Dedifferentiated amniotic fluid mesenchymal stem cell (primary cell): ENCODE measurements around the gene SCYL1.
A peak's percentile ranks its signal among the peaks of the same experiment; 100 is the strongest.

Experiments
- DNase-seq: peaks from one replicate; pipeline ENCODE4 v3.0.0-alpha.2; 2016; ENCODE audit errors: extremely low spot score

SCYL1 gene

GRCh38 chr11:65493367-65494176 lies 31.3 kb upstream of the SCYL1 start:
- peak; percentile 88 for DNase-seq

- peak; percentile 51 for DNase-seq
Observed at GRCh38 chr11:65496304-65497140, 28.4 kb upstream of the SCYL1 start.

- peak; percentile 95 for DNase-seq
Observed at GRCh38 chr11:65497141-65498041, 27.5 kb upstream of the SCYL1 start.

DNA sequence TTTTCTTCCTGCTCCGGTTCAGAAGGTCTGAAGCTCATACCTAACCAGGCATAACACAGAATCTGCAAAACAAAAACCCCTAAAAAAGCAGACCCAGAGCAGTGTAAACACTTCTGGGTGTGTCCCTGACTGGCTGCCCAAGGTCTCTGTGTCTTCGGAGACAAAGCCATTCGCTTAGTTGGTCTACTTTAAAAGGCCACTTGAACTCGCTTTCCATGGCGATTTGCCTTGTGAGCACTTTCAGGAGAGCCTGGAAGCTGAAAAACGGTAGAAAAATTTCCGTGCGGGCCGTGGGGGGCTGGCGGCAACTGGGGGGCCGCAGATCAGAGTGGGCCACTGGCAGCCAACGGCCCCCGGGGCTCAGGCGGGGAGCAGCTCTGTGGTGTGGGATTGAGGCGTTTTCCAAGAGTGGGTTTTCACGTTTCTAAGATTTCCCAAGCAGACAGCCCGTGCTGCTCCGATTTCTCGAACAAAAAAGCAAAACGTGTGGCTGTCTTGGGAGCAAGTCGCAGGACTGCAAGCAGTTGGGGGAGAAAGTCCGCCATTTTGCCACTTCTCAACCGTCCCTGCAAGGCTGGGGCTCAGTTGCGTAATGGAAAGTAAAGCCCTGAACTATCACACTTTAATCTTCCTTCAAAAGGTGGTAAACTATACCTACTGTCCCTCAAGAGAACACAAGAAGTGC lies 26.7 kb upstream of the SCYL1 start:
- DNase-seq = no peak

GRCh38 chr11:65498727-65498976 lies 26.2 kb upstream of the SCYL1 start:
- DNase-seq = peak; percentile 14

DNA sequence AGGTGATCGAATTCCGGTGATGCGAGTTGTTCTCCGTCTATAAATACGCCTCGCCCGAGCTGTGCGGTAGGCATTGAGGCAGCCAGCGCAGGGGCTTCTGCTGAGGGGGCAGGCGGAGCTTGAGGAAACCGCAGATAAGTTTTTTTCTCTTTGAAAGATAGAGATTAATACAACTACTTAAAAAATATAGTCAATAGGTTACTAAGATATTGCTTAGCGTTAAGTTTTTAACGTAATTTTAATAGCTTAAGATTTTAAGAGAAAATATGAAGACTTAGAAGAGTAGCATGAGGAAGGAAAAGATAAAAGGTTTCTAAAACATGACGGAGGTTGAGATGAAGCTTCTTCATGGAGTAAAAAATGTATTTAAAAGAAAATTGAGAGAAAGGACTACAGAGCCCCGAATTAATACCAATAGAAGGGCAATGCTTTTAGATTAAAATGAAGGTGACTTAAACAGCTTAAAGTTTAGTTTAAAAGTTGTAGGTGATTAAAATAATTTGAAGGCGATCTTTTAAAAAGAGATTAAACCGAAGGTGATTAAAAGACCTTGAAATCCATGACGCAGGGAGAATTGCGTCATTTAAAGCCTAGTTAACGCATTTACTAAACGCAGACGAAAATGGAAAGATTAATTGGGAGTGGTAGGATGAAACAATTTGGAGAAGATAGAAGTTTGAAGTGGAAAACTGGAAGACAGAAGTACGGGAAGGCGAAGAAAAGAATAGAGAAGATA lies 25.7 kb upstream of the SCYL1 start, which contains the start of gene MALAT1:
MALAT1 (plus strand) TSS at position 69 of the 736 bp plus-strand sequence.
- peak; percentile 93 for DNase-seq

DNA sequence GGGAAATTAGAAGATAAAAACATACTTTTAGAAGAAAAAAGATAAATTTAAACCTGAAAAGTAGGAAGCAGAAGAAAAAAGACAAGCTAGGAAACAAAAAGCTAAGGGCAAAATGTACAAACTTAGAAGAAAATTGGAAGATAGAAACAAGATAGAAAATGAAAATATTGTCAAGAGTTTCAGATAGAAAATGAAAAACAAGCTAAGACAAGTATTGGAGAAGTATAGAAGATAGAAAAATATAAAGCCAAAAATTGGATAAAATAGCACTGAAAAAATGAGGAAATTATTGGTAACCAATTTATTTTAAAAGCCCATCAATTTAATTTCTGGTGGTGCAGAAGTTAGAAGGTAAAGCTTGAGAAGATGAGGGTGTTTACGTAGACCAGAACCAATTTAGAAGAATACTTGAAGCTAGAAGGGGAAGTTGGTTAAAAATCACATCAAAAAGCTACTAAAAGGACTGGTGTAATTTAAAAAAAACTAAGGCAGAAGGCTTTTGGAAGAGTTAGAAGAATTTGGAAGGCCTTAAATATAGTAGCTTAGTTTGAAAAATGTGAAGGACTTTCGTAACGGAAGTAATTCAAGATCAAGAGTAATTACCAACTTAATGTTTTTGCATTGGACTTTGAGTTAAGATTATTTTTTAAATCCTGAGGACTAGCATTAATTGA lies 25.0 kb upstream of the SCYL1 start:
- peak; percentile 14 for DNase-seq

DNA sequence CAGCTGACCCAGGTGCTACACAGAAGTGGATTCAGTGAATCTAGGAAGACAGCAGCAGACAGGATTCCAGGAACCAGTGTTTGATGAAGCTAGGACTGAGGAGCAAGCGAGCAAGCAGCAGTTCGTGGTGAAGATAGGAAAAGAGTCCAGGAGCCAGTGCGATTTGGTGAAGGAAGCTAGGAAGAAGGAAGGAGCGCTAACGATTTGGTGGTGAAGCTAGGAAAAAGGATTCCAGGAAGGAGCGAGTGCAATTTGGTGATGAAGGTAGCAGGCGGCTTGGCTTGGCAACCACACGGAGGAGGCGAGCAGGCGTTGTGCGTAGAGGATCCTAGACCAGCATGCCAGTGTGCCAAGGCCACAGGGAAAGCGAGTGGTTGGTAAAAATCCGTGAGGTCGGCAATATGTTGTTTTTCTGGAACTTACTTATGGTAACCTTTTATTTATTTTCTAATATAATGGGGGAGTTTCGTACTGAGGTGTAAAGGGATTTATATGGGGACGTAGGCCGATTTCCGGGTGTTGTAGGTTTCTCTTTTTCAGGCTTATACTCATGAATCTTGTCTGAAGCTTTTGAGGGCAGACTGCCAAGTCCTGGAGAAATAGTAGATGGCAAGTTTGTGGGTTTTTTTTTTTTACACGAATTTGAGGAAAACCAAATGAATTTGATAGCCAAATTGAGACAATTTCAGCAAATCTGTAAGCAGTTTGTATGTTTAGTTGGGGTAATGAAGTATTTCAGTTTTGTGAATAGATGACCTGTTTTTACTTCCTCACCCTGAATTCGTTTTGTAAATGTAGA lies 24.3 kb upstream of the SCYL1 start:
- no peak for DNase-seq

DNA sequence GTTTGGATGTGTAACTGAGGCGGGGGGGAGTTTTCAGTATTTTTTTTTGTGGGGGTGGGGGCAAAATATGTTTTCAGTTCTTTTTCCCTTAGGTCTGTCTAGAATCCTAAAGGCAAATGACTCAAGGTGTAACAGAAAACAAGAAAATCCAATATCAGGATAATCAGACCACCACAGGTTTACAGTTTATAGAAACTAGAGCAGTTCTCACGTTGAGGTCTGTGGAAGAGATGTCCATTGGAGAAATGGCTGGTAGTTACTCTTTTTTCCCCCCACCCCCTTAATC lies 23.8 kb upstream of the SCYL1 start:
- no peak for DNase-seq

DNA sequence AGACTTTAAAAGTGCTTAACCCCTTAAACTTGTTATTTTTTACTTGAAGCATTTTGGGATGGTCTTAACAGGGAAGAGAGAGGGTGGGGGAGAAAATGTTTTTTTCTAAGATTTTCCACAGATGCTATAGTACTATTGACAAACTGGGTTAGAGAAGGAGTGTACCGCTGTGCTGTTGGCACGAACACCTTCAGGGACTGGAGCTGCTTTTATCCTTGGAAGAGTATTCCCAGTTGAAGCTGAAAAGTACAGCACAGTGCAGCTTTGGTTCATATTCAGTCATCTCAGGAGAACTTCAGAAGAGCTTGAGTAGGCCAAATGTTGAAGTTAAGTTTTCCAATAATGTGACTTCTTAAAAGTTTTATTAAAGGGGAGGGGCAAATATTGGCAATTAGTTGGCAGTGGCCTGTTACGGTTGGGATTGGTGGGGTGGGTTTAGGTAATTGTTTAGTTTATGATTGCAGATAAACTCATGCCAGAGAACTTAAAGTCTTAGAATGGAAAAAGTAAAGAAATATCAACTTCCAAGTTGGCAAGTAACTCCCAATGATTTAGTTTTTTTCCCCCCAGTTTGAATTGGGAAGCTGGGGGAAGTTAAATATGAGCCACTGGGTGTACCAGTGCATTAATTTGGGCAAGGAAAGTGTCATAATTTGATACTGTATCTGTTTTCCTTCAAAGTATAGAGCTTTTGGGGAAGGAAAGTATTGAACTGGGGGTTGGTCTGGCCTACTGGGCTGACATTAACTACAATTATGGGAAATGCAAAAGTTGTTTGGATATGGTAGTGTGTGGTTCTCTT lies 23.2 kb upstream of the SCYL1 start:
- DNase-seq = no peak

DNA sequence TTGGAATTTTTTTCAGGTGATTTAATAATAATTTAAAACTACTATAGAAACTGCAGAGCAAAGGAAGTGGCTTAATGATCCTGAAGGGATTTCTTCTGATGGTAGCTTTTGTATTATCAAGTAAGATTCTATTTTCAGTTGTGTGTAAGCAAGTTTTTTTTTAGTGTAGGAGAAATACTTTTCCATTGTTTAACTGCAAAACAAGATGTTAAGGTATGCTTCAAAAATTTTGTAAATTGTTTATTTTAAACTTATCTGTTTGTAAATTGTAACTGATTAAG lies 22.7 kb upstream of the SCYL1 start:
- no peak for DNase-seq

DNA sequence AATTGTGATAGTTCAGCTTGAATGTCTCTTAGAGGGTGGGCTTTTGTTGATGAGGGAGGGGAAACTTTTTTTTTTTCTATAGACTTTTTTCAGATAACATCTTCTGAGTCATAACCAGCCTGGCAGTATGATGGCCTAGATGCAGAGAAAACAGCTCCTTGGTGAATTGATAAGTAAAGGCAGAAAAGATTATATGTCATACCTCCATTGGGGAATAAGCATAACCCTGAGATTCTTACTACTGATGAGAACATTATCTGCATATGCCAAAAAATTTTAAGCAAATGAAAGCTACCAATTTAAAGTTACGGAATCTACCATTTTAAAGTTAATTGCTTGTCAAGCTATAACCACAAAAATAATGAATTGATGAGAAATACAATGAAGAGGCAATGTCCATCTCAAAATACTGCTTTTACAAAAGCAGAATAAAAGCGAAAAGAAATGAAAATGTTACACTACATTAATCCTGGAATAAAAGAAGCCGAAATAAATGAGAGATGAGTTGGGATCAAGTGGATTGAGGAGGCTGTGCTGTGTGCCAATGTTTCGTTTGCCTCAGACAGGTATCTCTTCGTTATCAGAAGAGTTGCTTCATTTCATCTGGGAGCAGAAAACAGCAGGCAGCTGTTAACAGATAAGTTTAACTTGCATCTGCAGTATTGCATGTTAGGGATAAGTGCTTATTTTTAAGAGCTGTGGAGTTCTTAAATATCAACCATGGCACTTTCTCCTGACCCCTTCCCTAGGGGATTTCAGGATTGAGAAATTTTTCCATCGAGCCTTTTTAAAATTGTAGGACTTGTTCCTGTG lies 22.1 kb upstream of the SCYL1 start:
- no peak for DNase-seq

- no peak for DNase-seq
Observed at GRCh38 chr11:65503368-65503948, 21.4 kb upstream of the SCYL1 start.

DNA sequence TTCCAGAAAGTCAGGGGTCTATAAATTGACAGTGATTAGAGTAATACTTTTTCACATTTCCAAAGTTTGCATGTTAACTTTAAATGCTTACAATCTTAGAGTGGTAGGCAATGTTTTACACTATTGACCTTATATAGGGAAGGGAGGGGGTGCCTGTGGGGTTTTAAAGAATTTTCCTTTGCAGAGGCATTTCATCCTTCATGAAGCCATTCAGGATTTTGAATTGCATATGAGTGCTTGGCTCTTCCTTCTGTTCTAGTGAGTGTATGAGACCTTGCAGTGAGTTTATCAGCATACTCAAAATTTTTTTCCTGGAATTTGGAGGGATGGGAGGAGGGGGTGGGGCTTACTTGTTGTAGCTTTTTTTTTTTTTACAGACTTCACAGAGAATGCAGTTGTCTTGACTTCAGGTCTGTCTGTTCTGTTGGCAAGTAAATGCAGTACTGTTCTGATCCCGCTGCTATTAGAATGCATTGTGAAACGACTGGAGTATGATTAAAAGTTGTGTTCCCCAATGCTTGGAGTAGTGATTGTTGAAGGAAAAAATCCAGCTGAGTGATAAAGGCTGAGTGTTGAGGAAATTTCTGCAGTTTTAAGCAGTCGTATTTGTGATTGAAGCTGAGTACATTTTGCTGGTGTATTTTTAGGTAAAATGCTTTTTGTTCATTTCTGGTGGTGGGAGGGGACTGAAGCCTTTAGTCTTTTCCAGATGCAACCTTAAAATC lies 20.8 kb upstream of the SCYL1 start:
- DNase-seq = peak; percentile 54

- no peak for DNase-seq
Observed at GRCh38 chr11:65504674-65505465, 20.0 kb upstream of the SCYL1 start.
